OCI-LY7 (cell line): Measurements from ENCODE around the gene MN1. TPM values are rescaled to one million over a fixed set of nuclear protein-coding genes. Genes with fewer than 3 reads are reported as not detected.

Source experiments
- BruUV-seq: library from RNA; stranded (reverse); fragments of 400-500 nt; replicated peaks from 2 replicates; lab custom pipeline; 2021; lab: Mats Ljungman, UMichigan
- CTCF ChIA-PET: fragments of 300-600 bp; sonication (Branson Sonifier 250); formaldehyde crosslinking; loops from one replicate; lab custom pipeline; 2022; ENCODE audit warnings: antibody characterized with exemption; ENCODE audit not compliant: unreplicated experiment; lab: Charles Lee
- POLR2A ChIA-PET: fragments of 300-600 bp; sonication (Branson Sonifier 250); formaldehyde crosslinking; loops from one replicate; lab custom pipeline; 2022; ENCODE audit warnings: antibody characterized with exemption; lab: Charles Lee
- DNase-seq: peaks from one replicate; pipeline ENCODE4 v3.0.0-alpha.2; 2015; ENCODE audit warnings: low spot score
- H2AFZ ChIP-seq: fragments of 200-600 bp; sonication (generic), shearing (Covaris generic); 2 replicates; pipeline ENCODE4 v1.6.1; 2014; ENCODE audit warnings: mild to moderate bottlenecking, antibody characterized with exemption, low read length, moderate library complexity
- H3K27ac ChIP-seq: fragments of 200-600 bp; sonication (generic); 2 replicates; pipeline ENCODE4 v1.5.1; 2014; ENCODE audit warnings: mixed run types, low read depth, mild to moderate bottlenecking, moderate library complexity, low read length, inconsistent platforms; ENCODE audit not compliant: poor library complexity, severe bottlenecking
- H3K36me3 ChIP-seq: fragments of 200-600 bp; sonication (generic); 2 replicates; pipeline ENCODE4 v1.6.1; 2014; ENCODE audit warnings: mild to moderate bottlenecking, antibody characterized with exemption, low read length, moderate library complexity, mixed read lengths; ENCODE audit not compliant: insufficient read depth
- H3K4me1 ChIP-seq: fragments of 200-600 bp; sonication (generic); 2 replicates; pipeline ENCODE4 v1.5.1; 2014; ENCODE audit warnings: mild to moderate bottlenecking, low read length; ENCODE audit not compliant: insufficient read depth, poor library complexity, severe bottlenecking
- H3K4me2 ChIP-seq: fragments of 200-600 bp; sonication (generic); 2 replicates; pipeline ENCODE4 v1.6.1; 2014; ENCODE audit warnings: mild to moderate bottlenecking, low read length
- H3K4me3 ChIP-seq: fragments of 200-600 bp; sonication (generic); 2 replicates; pipeline ENCODE4 v1.5.1; 2014; ENCODE audit warnings: mild to moderate bottlenecking, low read depth, low read length; ENCODE audit not compliant: poor library complexity, severe bottlenecking
- H3K79me2 ChIP-seq: fragments of 200-600 bp; sonication (generic); 2 replicates; pipeline ENCODE4 v1.6.1; 2016; ENCODE audit warnings: low read depth, mild to moderate bottlenecking, low read length, moderate library complexity, mixed read lengths; ENCODE audit not compliant: insufficient read depth
- H3K9me2 ChIP-seq: fragments of 200-600 bp; sonication (generic); 2 replicates; pipeline ENCODE4 v1.6.1; 2016; ENCODE audit warnings: mild to moderate bottlenecking, low read length, mixed read lengths; ENCODE audit not compliant: insufficient read depth
- H3K9me3 ChIP-seq: fragments of 200-600 bp; sonication (generic); 2 replicates; pipeline ENCODE4 v1.6.1; 2014; ENCODE audit warnings: mild to moderate bottlenecking, mixed run types, low read length, mixed read lengths
- H4K20me1 ChIP-seq: fragments of 200-600 bp; sonication (generic); 2 replicates; pipeline ENCODE4 v1.6.1; 2014; ENCODE audit warnings: mild to moderate bottlenecking, antibody characterized with exemption, low read length, moderate library complexity, mixed read lengths; ENCODE audit not compliant: insufficient read depth
- EZH2phosphoT487 ChIP-seq: fragments of 200-600 bp; sonication (generic); IDR thresholded peaks from 2 replicates; pipeline ENCODE4 v1.6.1; 2018; ENCODE audit warnings: low read depth, borderline replicate concordance, mild to moderate bottlenecking, mixed run types, antibody characterized with exemption, low read length, moderate library complexity, mixed read lengths
- intact Hi-C: fragments of 100-400 bp; cut with micrococcal nuclease; formaldehyde crosslinking; loops from one replicate; pipeline ENCODE4 v1.10.0; 2022; ENCODE audit not compliant: unreplicated experiment
- total RNA-seq, 2 experiments: library from RNA; depleted of rRNA in 1 of 2; stranded (reverse); fragments of >200 nt in 1 of 2; shearing (Covaris generic) in 1 of 2; gene quantifications; 2 replicates each; pipeline ENCODE4 v1.2.3, GENCODE V29; 2014 to 2022
- TF ChIP-seq, protein P1 (sequence below): fragments of 200-600 bp; sonication (generic); conservative IDR thresholded peaks from 2 replicates; pipeline ENCODE4 v1.5.1; 2014; ENCODE audit warnings: mild to moderate bottlenecking, antibody characterized with exemption, low read length, moderate library complexity, mixed read lengths

The MN1 gene
- total RNA-seq, 2 experiments from 2014 or later = 0.47 TPM; not detected in 1

DNA sequence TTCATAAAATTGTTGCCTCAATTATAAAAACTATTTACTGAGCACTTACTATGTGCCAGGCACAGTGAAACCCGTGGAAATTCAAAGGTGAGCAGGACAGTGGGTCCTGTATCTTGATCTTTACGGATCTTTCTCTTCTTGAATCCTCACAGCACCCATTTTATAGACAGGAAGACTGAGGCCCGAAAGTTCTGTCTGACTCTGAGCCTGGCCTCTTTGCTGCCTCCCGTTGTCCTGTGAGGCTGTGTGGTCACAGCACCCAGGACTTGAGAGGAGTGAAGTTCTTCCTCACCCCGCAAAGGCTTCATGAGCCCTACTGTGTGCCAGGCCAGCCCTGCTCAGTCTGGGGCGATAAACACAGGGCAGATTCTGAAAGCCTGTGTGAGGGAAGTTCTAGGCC is 13.4 kb upstream of the MN1 start:
- intact Hi-C loops = no loop called here
- no peaks in the 10 kb centered on the region for H3K4me1 ChIP-seq
- H3K9me2 ChIP-seq = no peaks in the 10 kb centered on the region
- H3K4me3 ChIP-seq = no peak overlapping the region
- no peak for TF ChIP-seq EZH2phosphoT487
- TF ChIP-seq, protein P1, sequence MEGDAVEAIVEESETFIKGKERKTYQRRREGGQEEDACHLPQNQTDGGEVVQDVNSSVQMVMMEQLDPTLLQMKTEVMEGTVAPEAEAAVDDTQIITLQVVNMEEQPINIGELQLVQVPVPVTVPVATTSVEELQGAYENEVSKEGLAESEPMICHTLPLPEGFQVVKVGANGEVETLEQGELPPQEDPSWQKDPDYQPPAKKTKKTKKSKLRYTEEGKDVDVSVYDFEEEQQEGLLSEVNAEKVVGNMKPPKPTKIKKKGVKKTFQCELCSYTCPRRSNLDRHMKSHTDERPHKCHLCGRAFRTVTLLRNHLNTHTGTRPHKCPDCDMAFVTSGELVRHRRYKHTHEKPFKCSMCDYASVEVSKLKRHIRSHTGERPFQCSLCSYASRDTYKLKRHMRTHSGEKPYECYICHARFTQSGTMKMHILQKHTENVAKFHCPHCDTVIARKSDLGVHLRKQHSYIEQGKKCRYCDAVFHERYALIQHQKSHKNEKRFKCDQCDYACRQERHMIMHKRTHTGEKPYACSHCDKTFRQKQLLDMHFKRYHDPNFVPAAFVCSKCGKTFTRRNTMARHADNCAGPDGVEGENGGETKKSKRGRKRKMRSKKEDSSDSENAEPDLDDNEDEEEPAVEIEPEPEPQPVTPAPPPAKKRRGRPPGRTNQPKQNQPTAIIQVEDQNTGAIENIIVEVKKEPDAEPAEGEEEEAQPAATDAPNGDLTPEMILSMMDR = no peak
- no peaks in the 10 kb centered on the region for H3K36me3 ChIP-seq
- H3K27ac ChIP-seq = no peak overlapping the region
- no peaks in the 10 kb centered on the region for H4K20me1 ChIP-seq
- CTCF ChIA-PET = no interaction called here
- BruUV-seq = no TSS peak
- no peak for DNase-seq
- H3K9me3 ChIP-seq = no peaks in the 10 kb centered on the region
- H2AFZ ChIP-seq = no peak overlapping the region
- no peaks in the 10 kb centered on the region for H3K79me2 ChIP-seq
- POLR2A ChIA-PET = no interaction called here
- H3K4me2 ChIP-seq = no peak overlapping the region

DNA sequence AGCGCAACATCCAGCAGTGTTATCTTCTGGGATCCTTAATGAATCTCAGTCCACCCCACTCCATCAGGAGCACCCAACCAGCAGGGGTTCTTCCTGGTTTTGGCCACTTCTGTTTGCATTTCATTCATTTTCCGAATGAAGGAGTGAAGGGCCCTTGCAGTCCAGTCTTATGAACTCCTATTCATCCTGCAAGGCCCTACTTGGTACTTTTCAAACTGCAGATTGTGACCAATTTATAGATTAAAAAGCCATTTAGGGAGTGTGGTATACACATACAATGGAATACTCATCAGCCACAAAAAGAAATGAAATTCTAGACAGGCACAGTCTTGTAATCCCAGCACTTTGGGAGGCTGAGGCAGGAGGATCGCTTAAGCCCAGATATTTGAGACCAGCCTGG is 10.2 kb upstream of the MN1 start:
- Histone ChIP-seq H3K4me2 (no peak overlapping the region), H3K9me2 (no peaks in the 10 kb centered on the region), H3K4me1 (no peaks in the 10 kb centered on the region), H2AFZ (no peak overlapping the region), H4K20me1 (no peaks in the 10 kb centered on the region), H3K79me2 (no peaks in the 10 kb centered on the region), H3K9me3 (no peaks in the 10 kb centered on the region), H3K36me3 (no peaks in the 10 kb centered on the region), H3K27ac (no peak overlapping the region), H3K4me3 (no peak overlapping the region)
- no peak for DNase-seq
- no TSS peak for BruUV-seq
- TF ChIP-seq EZH2phosphoT487 = no peak
- TF ChIP-seq, protein P1 = no peak
- ChIA-PET CTCF (no interaction called here), POLR2A (no interaction called here)
- intact Hi-C loops = no loop called here

DNA sequence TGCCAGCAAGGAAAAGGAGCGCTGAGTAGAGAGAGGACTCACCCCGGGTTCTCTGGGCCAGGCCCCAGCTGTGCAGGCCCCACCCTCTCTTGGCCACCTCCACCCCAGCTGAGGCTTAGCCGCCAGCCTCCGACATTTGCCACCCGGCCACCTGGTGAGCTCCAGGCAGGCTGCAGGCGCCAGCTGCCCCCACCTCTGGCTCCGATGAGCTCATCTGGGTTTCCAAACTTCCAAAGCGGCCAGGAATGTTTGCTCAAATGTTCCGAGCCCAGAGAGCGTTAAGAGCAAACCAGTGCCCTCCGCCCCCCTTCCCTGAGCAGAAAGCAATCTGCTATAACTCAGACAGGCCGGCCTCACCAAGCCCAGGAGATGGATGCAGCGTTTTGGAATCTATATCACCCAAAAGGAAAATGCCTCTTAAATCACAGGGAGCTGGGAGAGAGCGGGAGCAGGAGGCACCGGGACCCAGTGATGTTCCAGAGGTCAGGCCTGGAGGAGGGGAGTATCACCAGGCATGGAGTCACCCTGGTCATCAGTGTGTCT is 9.1 kb upstream of the MN1 start:
- ChIA-PET CTCF (no interaction called here), POLR2A (no interaction called here)
- Histone ChIP-seq H3K4me2 (no peak overlapping the region), H3K9me2 (no peaks in the 10 kb centered on the region), H3K79me2 (no peaks in the 10 kb centered on the region), H3K27ac (no peak overlapping the region), H3K9me3 (no peaks in the 10 kb centered on the region), H2AFZ (no peak overlapping the region), H3K36me3 (no peaks in the 10 kb centered on the region), H3K4me3 (no peak overlapping the region), H4K20me1 (no peaks in the 10 kb centered on the region), H3K4me1 (no peaks in the 10 kb centered on the region)
- intact Hi-C loops = no loop called here
- no peak for DNase-seq
- no TSS peak for BruUV-seq
- TF ChIP-seq EZH2phosphoT487 = no peak
- TF ChIP-seq, protein P1 = no peak
